GM20000 (cell line): ENCODE data around the gene KCNQ4.

Experiments used
- DNase-seq: peaks from one replicate; pipeline ENCODE4 v3.0.0; 2012; ENCODE audit warnings: low spot score
- CTCF ChIP-seq: IDR thresholded peaks from 2 replicates; pipeline ENCODE4 v1.5.1; 2012; ENCODE audit warnings: mild to moderate bottlenecking, control low read depth; ENCODE audit errors: extremely low read depth, missing control alignments

KCNQ4 gene

GRCh38 chr1:40770296-40771070 is 13.1 kb upstream of the KCNQ4 start:
- TF ChIP-seq CTCF, result no peak
- DNase-seq, result no peak

- DNase-seq, result no peak
- TF ChIP-seq CTCF, result no peak
Observed at GRCh38 chr1:40772146-40772955, 11.2 kb upstream of the KCNQ4 start.

GRCh38 chr1:40773748-40774265 is 9.8 kb upstream of the KCNQ4 start:
- no peak for TF ChIP-seq CTCF
- no peak for DNase-seq

- peak; percentile 73 for DNase-seq
- TF ChIP-seq CTCF, result peak; percentile 96
Observed at GRCh38 chr1:40774266-40774998, 9.2 kb upstream of the KCNQ4 start.

- TF ChIP-seq CTCF, result no peak
- no peak for DNase-seq
Observed at GRCh38 chr1:40776236-40777072, 7.1 kb upstream of the KCNQ4 start.

GRCh38 chr1:40777224-40777970 is 6.2 kb upstream of the KCNQ4 start:
- no peak for DNase-seq
- TF ChIP-seq CTCF, result no peak
